ENCODE results near the gene VPS26B.
A peak's percentile ranks its signal among the peaks of the same experiment; 100 is the strongest.
"Not testable (repeated sequence)": the region's sequence is repeated elsewhere in the genome, so short reads cannot be mapped to it uniquely, and the experiment has no call there.

The VPS26B gene

DNA sequence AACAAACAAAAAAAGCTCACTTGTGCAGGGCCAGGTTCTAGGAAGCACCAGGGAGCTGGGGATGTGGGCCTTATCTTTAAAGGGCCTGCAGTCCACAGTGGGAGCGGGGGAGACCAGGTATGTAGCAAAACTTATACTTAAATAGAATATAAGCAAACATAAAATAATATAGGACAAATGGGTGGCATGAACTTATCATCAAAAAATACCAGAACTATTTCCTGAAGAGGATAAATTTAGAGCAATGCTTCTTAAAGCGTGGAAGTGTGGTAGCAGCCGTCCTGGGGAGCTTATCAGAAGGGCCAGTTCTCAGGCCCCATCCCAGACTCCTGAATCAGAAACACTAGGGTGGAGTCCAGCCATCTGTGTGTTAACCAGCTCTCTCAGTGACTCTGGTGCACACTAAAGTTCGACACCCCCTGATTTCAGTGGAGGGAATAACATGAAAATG, 9.3 kb downstream of the VPS26B start:
- no peak for DNase-seq

- DNase-seq = peak; percentile 17
Observed at GRCh38 chr11:134235399-134235798, 10.9 kb downstream of the VPS26B start.

DNA sequence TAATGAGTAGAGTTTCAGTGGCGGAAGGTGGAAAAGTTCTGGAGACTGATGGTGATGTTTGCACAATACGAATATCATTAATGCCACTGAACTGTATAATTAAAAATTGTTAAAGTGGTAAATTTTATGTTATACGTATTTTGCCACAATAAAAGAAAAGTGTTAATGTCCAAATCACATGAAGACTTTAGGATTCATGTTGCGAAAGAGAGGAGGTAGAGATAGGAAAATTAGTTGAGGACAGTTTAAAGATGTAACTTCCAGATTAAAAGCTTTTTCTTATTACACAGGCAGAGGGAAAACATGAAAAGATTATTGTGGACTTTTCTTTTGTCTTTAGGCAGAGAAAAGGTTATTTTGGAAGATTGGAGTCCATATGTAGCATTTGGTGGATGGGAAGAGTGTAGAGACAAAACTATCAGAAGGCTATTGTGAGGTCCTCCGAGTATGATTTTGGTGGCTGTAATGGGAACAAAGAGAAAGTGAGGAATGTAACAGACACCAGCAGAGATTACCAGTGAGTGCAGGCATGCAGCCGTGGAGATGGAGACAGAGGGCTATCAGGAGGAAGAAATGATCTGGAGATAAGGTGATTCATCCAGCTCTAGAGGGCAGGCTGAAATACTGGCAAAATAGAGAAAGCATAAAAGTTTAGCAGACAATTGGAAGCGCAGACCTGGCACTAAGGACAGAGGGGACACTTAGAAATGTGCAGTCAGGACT, 12.5 kb downstream of the VPS26B start:
- no peak for DNase-seq

DNA sequence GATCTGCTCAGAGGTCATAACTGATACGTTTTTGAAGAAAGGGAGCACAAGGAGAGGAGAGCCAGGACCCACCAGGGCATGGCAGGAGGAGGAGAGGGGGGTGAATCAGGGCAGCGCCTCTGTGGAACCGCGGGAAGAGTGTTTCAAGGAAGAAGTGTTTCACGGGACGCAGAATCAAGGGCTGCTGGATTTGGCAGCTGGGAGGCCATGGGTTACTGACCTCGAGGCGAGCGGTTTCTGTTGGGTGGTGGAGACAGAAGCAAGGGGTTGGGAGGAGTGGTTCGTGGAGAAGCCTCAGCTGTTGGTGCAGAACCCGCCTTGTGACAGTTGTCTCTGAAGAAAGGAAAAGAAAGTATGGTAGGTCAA, 13.1 kb downstream of the VPS26B start:
- DNase-seq = no peak

- DNase-seq = no peak
Observed at GRCh38 chr11:134238956-134239355, 14.5 kb downstream of the VPS26B start.

GRCh38 chr11:134240592-134240991, 16.1 kb downstream of the VPS26B start:
- DNase-seq = no peak

- DNase-seq = no peak
Observed at GRCh38 chr11:134242376-134242775, 17.9 kb downstream of the VPS26B start.

DNA sequence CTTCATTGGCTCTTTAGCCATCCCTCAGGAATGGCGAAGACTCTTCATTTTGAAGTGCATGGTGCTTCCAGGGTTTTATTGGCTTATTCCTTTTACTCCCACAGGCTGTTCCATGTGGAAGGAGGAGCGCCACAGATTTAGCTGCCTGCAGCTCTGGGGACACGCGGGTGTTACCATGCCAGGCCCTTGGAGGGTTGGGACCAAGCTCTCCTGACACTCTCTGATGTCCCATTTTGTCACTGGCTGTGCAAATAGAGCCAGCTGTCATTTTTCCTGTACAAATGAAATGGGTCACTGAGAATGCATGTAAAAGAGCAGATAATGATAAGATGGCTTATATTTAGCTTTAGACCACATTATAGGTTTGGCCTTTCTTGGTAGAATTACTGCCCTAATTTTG, 19.4 kb downstream of the VPS26B start:
- no peak for DNase-seq

- DNase-seq = no peak
Observed at GRCh38 chr11:134244593-134244992, 20.1 kb downstream of the VPS26B start.

GRCh38 chr11:134245434-134245833, 21.0 kb downstream of the VPS26B start:
- DNase-seq = no peak

GRCh38 chr11:134246100-134246499, 21.6 kb downstream of the VPS26B start:
- no peak for DNase-seq

GRCh38 chr11:134246678-134247077, 22.2 kb downstream of the VPS26B start:
- DNase-seq = no peak

DNA sequence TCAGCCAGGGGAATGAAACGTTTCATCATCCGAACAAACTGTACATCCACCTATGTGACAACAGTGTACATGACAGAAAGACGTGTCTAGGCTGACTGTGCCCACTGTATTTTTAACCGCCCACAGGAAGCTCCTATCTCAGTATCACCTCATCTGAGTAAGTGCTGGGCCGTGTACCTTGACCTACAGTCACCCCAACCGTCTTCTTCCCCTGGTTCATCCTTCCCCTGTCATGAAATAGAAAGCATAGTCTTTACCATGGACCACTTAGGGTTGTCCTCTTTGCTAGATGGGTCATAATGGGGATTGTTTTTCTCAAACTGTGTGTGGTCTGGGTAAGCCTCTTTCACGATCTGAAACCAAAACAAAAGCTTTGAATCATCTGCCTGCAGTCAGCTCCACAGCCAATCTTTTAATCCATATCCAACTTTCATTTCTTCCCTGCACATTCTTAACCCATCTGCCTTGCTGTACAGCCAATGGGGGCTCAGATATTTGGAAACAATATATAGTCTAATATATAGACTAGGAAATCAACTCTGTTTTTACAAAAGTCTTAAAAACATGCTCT, 24.5 kb downstream of the VPS26B start:
- no peak for DNase-seq

DNA sequence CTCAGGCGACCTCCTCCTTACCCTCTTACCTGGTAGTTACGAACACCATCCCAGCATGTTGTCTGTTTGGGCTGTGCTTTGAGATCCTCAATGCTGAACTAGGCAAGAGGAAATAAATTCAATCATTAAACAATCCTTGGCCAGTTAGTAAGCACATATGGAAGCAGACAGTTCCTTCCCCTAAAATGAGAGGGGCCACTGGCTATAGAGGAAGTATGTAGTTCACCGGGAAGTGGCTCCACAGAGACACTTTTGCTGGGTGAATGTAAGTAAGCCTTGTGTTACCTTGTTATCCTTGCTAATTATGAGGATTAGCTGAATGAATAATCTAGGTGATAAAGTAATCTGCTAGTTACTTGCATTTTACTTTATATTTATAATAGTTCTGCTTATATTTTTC, 25.8 kb downstream of the VPS26B start:
- no peak for DNase-seq

- DNase-seq = no peak
Observed at GRCh38 chr11:134250675-134251074, 26.2 kb downstream of the VPS26B start.

DNA sequence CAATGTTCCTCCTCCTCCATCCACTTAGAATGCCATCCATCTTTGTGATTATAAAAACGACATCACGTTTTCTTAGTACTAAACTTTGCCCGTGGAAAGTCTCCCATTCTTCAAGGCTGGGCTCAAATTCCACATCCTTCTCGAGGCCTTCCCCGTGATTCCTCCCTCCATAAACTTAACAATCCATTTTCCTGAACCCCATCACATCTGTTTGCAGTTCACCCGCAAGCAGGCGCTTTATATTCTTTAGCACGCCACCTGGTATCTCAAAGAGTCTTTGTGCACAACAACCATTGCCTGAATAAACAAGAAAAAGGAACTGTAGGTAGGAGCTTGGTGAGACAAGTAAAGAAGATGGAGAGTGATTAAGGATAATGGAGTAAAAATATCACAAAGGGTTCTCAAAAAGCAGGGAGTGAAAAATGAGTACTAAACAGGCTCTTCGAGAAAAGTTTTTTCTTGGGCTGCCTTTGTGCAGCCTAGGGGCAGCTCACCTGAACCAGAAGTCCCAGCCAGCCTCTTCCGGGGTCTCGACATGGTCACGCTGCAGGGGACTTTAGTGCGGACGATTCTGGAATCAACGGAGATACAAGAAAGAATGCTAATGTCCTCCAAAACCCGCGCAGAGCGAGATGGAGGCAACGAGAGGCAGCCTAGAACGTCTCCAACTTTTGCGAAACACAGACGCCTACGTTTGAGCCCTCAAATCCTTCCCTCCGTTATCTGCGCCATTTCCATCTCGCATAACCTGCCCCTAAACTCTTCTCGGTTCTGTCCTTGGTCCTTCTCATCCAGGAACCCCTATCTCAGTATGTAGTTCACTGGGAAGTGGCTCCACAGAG, 28.1 kb downstream of the VPS26B start:
- peak; percentile 63 for DNase-seq

DNA sequence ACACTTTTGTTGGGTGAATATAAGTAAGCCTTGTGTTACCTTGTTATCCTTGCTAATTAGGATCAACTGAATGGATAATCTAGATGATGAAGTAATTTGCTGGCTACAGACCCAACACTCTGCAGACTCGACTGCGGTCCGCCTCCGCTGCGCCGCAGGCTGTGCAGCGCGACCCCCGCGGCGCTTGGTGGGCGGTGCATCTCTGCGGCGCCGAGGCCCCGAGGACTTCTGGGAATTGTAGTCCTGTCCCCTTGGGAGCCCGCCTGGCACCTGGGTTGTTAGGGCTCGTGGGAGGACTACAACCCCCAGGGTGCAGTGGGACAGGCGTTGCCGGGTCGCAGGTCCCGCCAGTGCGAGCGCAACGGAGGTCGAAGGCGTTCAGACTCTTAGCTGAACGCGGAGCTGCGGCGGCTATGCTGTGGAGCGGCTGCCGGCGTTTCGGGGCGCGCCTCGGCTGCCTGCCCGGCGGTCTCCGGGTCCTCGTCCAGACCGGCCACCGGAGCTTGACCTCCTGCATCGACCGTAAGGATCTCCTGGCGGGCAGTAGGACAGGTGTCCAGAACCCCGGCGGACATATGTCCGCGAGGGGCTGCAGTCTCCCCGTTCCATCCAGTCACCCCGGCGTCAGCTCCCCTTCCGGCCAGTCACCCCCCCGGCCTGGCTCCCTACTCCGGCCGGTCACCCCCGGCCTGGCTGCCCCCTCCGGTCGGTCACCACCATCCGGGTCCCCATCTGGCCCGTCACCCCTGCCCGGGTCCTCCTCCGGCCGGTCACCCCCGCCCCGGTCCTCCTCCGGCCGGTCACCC, 28.9 kb downstream of the VPS26B start, which contains the start of the genes ACAD8 and THYN1:
Gene ACAD8 (plus strand): TSS at position 381 of the 806 bp plus-strand sequence. CDS start 33 bp downstream, at position 414.
Gene THYN1 (minus strand): TSS at position 165 of the 806 bp plus-strand sequence. CDS start 470 bp downstream, outside the sequence.
- peak; percentile 95 for DNase-seq

DNA sequence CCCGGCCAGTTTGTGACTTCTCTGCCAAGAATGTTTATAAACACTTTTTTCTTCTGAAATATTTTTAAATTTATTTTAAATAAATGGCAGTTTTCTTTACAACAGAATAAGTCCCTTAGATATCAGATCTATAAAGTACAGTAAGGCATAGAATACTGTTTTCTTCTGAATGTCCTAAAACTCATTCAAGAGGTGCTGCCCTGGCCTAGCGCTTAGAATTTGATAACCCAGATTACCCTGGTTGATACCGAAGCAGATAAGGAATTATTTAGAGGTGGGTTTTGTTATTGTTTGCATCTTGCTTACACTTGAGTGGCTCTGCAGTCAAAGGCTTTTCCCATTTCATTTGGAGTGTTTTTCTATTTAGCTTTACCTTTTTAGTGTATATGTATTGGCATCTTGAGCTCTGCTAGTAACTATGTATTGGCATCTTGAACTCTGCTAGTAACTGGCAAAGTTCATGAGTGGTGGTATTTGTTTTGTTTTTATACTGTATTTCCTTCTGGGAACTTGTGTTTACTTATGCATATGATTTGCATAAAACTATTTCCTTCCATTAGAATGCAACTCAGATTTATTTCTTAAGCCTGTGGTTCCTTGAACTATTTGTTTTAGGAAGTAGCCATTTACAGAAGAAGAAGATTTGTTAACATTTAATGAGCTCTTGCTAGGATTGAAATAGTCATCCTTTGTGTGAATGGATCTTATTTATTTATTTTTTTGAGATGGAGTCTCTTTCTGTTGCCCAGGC, 30.1 kb downstream of the VPS26B start:
- no peak for DNase-seq

GRCh38 chr11:134255184-134255561, 30.7 kb downstream of the VPS26B start:
- not testable (repeated sequence) for DNase-seq

GRCh38 chr11:134257101-134257500, 32.6 kb downstream of the VPS26B start:
- DNase-seq = no peak

DNA sequence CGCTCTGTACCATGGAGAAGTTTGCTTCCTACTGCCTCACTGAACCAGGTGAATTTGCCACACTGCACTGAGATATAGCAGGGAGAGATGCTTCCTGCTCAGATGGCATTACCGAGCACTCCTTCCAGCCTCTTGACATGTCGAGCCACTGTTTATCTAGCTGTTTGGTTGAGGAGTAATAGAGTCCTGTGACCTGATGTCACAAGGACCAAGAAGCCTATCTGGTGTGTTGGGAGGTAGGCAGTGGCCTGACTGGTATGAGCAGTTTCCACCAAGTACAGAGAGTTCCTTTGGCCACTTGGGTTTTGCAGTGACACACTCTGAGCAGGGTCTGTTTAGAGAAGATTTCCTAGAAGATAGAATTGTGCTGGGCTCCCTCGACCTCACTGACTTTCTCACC, 34.1 kb downstream of the VPS26B start:
- DNase-seq = no peak

DNA sequence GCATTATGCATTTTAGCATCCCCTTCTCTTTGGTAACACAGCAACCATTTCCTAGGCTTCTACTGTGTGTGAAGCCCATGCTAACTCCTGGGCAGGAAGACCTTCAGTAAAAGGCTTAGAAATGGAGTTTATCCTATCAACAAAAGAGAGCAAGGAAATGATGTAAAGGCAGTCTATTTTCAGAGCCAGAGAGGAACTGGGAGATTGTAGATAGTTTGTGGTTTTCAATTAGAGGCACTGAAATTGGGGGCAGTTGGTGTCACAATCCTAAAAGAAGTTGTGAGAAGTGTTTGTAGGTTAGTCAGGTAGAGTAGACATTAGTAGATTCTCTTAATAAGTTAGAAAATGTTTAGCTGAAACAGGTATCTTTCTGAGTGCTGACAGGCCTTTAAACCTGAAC, 36.0 kb downstream of the VPS26B start:
- no peak for DNase-seq

All from activated CD8-positive, alpha-beta memory T cell treated with anti-CD3 and anti-CD28 coated beads, Interleukin-2, amount 50 U/mL, for 48 hours (primary cell).